ENCODE measurements around the gene TMIGD3.

TMIGD3 gene

DNA sequence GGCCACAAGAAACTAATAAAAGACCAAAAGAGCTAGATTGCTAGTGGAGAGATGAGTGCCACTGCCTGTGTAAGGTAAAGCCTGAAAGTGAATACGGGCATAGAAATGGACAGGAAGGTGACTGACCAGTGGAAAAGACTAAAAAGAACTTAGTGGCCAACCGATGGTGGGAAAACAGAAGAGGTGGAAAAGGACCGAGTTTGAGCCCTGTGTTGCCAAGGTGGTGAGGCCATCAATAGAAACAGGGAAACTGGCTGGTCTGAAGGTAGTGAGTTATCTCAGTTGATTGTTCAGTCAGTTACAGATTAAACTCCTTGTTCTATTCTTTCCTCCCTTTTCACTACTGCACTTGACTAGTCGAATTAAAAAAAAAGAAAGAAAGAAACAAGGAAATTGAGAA lies 56.9 kb downstream of the TMIGD3 start:
- TF ChIP-seq, protein P1, sequence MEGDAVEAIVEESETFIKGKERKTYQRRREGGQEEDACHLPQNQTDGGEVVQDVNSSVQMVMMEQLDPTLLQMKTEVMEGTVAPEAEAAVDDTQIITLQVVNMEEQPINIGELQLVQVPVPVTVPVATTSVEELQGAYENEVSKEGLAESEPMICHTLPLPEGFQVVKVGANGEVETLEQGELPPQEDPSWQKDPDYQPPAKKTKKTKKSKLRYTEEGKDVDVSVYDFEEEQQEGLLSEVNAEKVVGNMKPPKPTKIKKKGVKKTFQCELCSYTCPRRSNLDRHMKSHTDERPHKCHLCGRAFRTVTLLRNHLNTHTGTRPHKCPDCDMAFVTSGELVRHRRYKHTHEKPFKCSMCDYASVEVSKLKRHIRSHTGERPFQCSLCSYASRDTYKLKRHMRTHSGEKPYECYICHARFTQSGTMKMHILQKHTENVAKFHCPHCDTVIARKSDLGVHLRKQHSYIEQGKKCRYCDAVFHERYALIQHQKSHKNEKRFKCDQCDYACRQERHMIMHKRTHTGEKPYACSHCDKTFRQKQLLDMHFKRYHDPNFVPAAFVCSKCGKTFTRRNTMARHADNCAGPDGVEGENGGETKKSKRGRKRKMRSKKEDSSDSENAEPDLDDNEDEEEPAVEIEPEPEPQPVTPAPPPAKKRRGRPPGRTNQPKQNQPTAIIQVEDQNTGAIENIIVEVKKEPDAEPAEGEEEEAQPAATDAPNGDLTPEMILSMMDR (conservative IDR thresholded peaks at IDR 0.05; ENCODE audit: low read depth, low read length), result no peak
- no peak overlapping the region for H3K4me3 ChIP-seq (ENCODE audit: low read depth, low read length)
- no peak for DNase-seq (ENCODE audit: low read depth)

- H3K4me3 ChIP-seq (ENCODE audit: low read depth, low read length), result no peak overlapping the region
- no peak for DNase-seq (ENCODE audit: low read depth)
- TF ChIP-seq, protein P1 (conservative IDR thresholded peaks at IDR 0.05; ENCODE audit: low read depth, low read length), result no peak
Measured at GRCh38 chr1:111444031-111444430, 59.4 kb downstream of the TMIGD3 start.

GRCh38 chr1:111442457-111442856 lies 61.0 kb downstream of the TMIGD3 start:
- H3K4me3 ChIP-seq (ENCODE audit: low read depth, low read length), result no peak overlapping the region
- TF ChIP-seq, protein P1 (conservative IDR thresholded peaks at IDR 0.05; ENCODE audit: low read depth, low read length), result no peak
- DNase-seq (ENCODE audit: low read depth), result no peak

GRCh38 chr1:111441573-111442192 lies 61.8 kb downstream of the TMIGD3 start:
- H3K4me3 ChIP-seq (ENCODE audit: low read depth, low read length), result no peak overlapping the region
- TF ChIP-seq, protein P1 (conservative IDR thresholded peaks at IDR 0.05; ENCODE audit: low read depth, low read length), result peak; percentile 78
- DNase-seq (ENCODE audit: low read depth), result peak; percentile 59

DNA sequence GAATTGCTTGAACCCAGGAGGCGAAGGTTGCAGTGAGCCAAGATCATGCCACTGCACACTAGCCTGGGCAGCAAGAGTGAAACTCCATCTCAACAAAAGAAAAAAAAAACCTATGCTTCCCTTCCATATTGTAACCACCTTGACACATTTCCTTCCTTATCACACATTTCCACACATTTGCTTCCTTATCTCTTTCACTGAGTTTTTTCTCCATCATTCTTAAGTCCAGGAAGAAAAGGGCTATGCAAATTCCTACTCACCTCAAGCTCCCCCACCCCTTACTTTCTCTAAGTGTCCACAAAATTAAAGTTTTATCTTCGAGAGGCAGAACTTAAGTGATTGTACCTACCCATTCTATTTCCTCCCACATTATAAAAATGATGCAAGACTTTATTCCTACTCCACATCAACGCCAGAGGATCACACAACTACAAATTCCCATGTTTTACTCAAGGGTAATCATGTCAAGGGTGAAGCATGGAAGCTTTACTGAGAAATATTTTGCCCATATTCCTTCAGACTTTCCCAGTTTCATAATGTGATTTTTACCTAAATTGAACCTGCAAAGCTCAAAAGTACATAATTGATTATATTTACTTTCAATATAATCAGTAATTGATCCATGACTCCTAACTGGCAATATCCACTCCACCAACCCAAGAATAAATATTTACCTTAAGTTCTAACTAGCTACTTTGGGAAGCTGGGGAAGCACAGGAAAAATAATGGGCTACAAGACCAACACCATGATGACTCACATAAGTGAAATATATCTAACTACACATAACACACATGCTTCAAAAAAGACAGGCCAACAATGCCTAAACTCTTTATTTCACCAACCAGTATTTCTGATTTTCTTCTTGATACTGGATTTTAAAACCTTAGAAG lies 63.7 kb downstream of the TMIGD3 start:
- TF ChIP-seq, protein P1 (conservative IDR thresholded peaks at IDR 0.05; ENCODE audit: low read depth, low read length), result no peak
- no peak overlapping the region for H3K4me3 ChIP-seq (ENCODE audit: low read depth, low read length)
- no peak for DNase-seq (ENCODE audit: low read depth)

DNA sequence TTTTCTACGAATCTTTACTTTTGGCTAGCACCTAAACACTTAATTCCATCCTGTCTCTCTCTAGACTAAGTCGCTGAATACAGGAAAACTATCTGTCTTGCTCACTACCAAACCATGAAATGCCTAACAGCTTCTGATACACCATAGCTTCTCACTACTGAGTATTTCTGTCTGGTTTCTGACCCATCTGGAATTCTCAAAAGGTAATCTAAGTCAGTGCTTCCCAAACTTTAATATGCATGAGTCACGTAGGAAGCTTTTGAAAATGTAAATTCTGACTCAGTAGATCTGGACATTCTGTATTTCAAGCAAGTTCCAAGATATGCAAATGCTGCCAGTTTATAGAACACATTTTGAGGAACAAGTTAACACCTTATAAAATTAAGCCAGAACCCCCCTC lies 66.7 kb downstream of the TMIGD3 start:
- no peak overlapping the region for H3K4me3 ChIP-seq (ENCODE audit: low read depth, low read length)
- TF ChIP-seq, protein P1 (conservative IDR thresholded peaks at IDR 0.05; ENCODE audit: low read depth, low read length), result no peak
- DNase-seq (ENCODE audit: low read depth), result no peak
